CD4-positive, alpha-beta T cell treated with Interleukin-15 for 1 hour (primary cell): Measurements from ENCODE around the gene DIPK2A.

Experiments used
- DNase-seq: peaks from one replicate; pipeline ENCODE4 v3.0.0-alpha.2; 2020

The DIPK2A gene

GRCh38 chr3:143971359-143972154 lies at the start of gene DIPK2A:
Gene DIPK2A, plus strand, starts transcription at chr3:143971823. Its CDS starts 510 bp downstream, at chr3:143972333.
- DNase-seq, result peak; percentile 93

GRCh38 chr3:143924522-143925285 lies 46.9 kb upstream of the DIPK2A start:
- no peak for DNase-seq

DNA sequence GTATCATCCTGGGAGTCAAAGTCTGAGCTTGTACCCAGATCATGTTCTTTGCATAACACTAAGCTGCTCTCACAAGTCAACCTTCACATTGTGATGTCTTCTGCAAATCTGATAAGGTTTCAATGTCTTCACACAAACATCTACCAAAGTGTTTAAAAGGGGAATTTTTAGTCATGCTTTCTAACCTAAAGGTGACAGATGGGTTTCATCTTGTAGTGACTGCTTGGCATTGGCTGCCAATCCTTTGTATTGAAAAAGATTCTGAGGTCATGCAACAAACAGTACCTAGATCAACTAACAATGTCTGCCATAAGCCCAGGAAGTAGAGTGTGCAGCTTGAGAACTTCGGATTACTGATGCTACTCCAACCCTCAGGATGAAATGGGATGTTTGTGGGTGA lies 43.6 kb upstream of the DIPK2A start:
- no peak for DNase-seq

- DNase-seq, result no peak
Observed at GRCh38 chr3:143928541-143929255, 42.9 kb upstream of the DIPK2A start.

DNA sequence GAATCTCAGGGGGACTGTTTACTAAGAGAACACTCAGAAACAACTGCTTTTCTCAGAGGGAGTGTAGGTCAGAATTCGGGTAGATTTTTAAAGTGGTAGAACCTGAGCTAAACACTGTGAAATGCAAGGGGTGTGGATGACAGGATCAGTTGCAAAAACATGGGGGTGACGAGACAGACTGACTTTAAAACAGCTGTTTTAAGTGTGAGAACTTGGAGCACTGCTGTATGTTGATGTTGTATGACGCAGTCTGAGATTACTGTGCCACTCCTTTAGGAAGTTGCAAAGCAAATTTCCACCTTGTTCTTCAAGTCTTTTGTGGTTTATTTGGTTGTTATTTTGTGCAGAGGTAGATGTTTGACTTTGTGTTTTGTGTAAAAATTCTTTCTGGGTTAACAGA lies 36.8 kb upstream of the DIPK2A start:
- DNase-seq, result no peak

DNA sequence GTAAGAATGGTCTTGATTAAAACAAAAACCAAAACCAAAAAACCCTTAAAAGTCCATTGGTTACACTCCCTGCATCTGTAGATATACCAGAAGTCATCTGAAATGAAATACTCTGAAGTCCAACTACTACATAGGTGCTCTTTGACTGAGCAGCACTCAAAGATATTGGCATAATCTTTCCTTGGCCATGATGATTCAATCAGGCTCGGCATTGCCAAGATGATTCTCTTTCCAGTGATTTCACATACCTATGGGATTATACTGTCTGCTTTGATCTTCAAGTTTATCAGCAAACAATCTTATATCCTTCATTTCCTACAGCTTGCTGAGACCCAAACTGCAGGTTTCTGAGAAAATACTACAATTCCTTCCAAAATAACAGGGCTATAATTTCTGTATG lies 35.9 kb upstream of the DIPK2A start:
- DNase-seq, result no peak

- DNase-seq, result no peak
Observed at GRCh38 chr3:143950810-143951209, 20.8 kb upstream of the DIPK2A start.

DNA sequence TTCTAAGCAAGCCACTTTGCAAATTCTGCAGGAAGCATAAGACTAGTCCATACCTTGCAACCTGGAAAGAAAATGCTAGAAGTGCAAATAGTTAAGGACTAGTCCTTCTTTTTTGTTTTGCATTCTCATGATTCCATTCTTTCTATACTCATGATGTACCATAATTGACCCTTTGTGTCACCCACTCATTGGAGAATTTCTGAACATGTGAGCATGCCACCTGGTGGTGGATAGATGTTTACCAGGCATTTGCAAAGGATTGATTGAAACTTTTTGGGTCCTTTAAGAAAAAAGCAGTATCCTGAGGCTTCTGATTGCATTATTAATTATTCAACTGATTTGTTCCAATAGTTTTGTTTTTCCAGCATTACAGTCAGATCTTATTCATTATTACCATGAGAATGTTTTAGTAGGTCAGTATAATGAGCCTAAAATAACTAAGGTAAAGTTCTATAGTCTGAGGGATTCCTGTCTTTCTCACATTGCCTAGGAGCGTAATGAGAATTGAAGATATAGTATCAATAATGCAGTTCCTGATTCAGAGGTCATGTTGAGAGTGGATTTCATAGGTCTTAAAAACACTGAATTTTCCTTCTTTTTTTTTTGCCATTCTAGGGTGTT lies 20.2 kb upstream of the DIPK2A start:
- peak; percentile 24 for DNase-seq

- DNase-seq, result no peak
Observed at GRCh38 chr3:143952569-143953072, 19.0 kb upstream of the DIPK2A start.

- no peak for DNase-seq
Observed at GRCh38 chr3:143955113-143955512, 16.5 kb upstream of the DIPK2A start.

- DNase-seq, result no peak
Observed at GRCh38 chr3:143956838-143957237, 14.8 kb upstream of the DIPK2A start.

GRCh38 chr3:143957453-143957852 lies 14.2 kb upstream of the DIPK2A start:
- no peak for DNase-seq

GRCh38 chr3:143958966-143959365 lies 12.7 kb upstream of the DIPK2A start:
- DNase-seq, result no peak

DNA sequence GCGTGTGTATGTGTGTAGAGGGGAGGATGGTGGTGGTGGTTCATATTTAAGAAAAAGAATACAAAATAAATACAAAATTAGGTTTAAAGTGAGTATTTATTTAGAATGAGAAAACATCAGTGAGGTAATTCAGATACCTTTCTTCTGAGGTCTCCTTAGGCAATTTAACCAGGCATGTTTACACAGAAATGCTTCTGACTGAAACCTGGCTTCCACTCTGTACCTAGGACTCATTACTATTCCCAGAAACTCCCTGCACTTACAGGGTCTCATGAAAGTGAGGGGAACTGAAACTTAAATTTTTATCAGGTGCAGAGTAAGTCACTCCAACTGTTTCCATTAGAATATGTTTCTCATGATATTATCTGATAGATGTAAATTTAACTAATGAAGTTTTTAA lies 10.3 kb upstream of the DIPK2A start:
- no peak for DNase-seq

GRCh38 chr3:143963946-143964345 lies 7.7 kb upstream of the DIPK2A start:
- no peak for DNase-seq

DNA sequence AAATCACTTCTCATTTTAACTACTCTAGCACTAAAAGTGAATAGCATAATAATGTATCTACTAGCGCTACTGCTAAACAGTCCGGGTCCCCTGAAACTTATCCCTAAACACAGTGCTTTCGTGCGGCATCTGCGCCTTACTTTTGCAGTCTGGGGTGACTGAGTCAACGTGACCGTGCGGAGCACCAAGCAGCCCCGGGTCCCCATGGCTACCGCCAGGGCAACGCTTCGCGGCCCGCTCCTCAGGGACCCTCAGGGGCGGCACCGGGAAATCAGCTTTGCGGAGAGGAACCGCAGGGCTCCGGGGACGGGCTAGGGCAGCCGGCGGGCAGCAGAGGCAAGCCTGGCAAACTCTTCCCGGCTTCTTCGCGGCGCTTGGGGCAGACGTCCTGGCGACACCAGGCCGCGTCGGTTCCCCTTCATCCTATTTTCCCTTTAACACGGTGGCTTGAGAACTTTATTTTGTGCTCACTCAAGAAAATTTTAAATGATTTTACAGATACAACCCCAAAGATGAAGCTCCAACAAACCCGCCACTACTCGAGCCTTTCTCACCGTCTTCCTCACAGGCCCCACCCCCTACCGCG lies 757 bp upstream of the DIPK2A start:
- peak; percentile 59 for DNase-seq

DNA sequence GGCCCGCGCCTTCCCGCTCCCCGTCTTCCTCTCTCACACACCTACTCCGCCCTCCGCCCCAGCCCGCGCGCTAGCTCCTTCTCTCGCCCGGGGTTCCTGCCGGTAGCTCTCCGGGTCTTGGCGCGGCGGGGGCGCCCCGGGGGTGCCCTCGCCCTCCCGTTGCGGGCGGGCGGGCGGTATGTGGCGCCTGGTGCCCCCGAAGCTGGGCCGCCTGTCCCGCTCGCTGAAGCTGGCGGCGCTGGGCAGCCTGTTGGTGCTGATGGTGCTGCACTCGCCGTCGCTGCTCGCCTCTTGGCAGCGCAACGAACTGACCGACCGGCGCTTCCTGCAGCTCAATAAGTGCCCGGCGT lies 507 bp downstream of the DIPK2A start:
- DNase-seq, result no peak

GRCh38 chr3:143972505-143973258 lies 1.1 kb downstream of the DIPK2A start:
- peak; percentile 71 for DNase-seq

- peak; percentile 75 for DNase-seq
Observed at GRCh38 chr3:143973259-143974021, 1.8 kb downstream of the DIPK2A start.

DNA sequence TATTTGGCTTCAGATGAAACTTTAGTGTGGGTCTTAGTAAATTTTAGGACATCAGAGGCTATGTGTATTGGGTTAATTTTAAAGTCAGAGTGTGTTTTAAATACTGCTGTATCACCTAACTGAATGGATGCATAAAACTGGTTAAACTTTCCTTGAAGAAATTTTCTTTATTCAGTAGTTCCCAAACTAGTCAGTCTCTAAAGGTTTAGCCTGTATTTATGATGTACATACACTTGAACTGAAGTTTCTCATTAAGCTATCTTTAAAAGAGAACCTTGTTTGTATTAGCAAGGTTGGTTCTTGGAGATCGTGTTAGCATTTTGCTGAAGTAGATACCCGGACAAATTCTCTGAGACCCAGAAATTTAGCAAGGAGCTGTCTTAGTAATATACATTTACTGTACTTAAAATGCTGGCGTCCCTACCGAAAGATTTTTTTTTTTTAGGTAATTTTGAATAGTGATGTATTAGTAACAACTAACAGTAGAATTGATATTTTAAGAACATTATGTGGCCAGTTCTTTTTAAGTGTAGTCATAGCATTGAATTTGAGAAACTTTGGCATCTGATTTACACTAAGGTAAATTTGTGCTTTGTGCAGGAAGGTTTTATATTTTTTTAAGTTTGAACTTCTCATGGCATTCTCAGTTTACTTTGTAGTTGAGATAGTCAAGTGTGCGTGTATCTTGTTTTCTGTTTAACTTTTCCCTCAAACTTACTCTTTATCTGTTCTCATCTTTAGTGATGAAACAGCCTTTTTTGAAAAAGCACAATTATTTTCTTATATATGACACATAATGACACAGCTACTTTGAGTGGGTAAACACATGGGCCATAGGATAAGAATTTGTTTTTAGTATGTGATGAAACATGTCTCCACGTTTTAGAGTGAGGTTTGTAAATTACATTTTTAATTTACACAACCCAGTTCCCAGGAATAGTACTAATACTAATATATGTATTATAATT lies 2.9 kb downstream of the DIPK2A start:
- no peak for DNase-seq
